Colonic mucosa (tissue), 4 donors: Measurements from ENCODE around the gene TENM3. TPM values are rescaled to one million over a fixed set of nuclear protein-coding genes. Genes with fewer than 3 reads are reported as not detected.

ENCODE experiments used
- DNase-seq: peaks from one replicate; pipeline ENCODE4 v3.0.0-alpha.2; 2020
- H3K27ac ChIP-seq: fragments of 200-600 bp; one replicate; pipeline ENCODE4 v1.8.0; 2021
- H3K27me3 ChIP-seq: fragments of 200-600 bp; one replicate; pipeline ENCODE4 v1.8.0; 2021
- H3K36me3 ChIP-seq: fragments of 200-600 bp; one replicate; pipeline ENCODE4 v1.8.0; 2021
- H3K4me1 ChIP-seq: fragments of 200-600 bp; one replicate; pipeline ENCODE4 v1.8.0; 2021; ENCODE audit warnings: mild to moderate bottlenecking
- H3K4me3 ChIP-seq: fragments of 200-600 bp; one replicate; pipeline ENCODE4 v1.8.0; 2021
- H3K9ac ChIP-seq, 2 donors: one replicate each; pipeline ENCODE4 v1.7.0; 2013; ENCODE audit warnings: control low read depth in 2 of 2, low read depth in 2 of 2, low read length in 2 of 2
- H3K9me3 ChIP-seq: fragments of 200-600 bp; one replicate; pipeline ENCODE4 v1.8.0; 2021
- CTCF ChIP-seq: fragments of 200-600 bp; IDR thresholded peaks from one replicate; pipeline ENCODE4 v1.8.0; 2022; ENCODE audit warnings: antibody characterized with exemption, mild to moderate bottlenecking
- intact Hi-C: fragments of 100-400 bp; cut with DNase I; formaldehyde crosslinking; loops from one replicate; pipeline ENCODE4 v1.14.1; 2022
- total RNA-seq, 2 donors: library from RNA; stranded (reverse); fragmentation: NEBNext Ultra II Directional in 1 of 2; extraction: Animal tissue kit (Norgen Biotek cat#: 25700) in 1 of 2; gene quantifications; one replicate each; pipeline ENCODE4 v1.2.1, GENCODE V29; 2021
- donor health status: healthy.
- donor health status: DM: no; HTN: no; CAD: no.
- donor health status: DM: no; HTN: no; CAD: no.

TENM3 gene
- total RNA-seq, 2 donors from 2014 or later, result 0.32 to 1.6 TPM

GRCh38 chr4:182829196-182829595, 586.0 kb downstream of the TENM3 start:
- H3K36me3 ChIP-seq, result no peaks in the 10 kb centered on the region
- no peak overlapping the region for H3K27ac ChIP-seq
- H3K9ac ChIP-seq, result no peak overlapping the region
- H3K27me3 ChIP-seq, result no peaks in the 10 kb centered on the region
- no peaks in the 10 kb centered on the region for H3K4me1 ChIP-seq
- H3K4me3 ChIP-seq, result no peak overlapping the region
- DNase-seq, result no peak
- intact Hi-C loops, result no loop called here
- H3K9me3 ChIP-seq, result no peaks in the 10 kb centered on the region
- TF ChIP-seq CTCF, result no peak

GRCh38 chr4:182831376-182831775, 588.2 kb downstream of the TENM3 start:
- H3K4me1 ChIP-seq, result no peaks in the 10 kb centered on the region

GRCh38 chr4:182832352-182833120, 589.3 kb downstream of the TENM3 start:
- intact Hi-C loops, result no loop called here
- no peaks in the 10 kb centered on the region for H3K9me3 ChIP-seq
- TF ChIP-seq CTCF, result no peak

More at GRCh38 chr4:182831376-182831775, 588.2 kb downstream of the TENM3 start:
- Histone ChIP-seq H3K27ac (no peak overlapping the region), H3K9me3 (no peaks in the 10 kb centered on the region), H3K36me3 (no peaks in the 10 kb centered on the region), H3K9ac (no peak overlapping the region), H3K4me3 (no peak overlapping the region), H3K27me3 (no peaks in the 10 kb centered on the region)
- no peak for TF ChIP-seq CTCF
- DNase-seq, result no peak
- intact Hi-C loops, result no loop called here

GRCh38 chr4:182835006-182835740, 592.0 kb downstream of the TENM3 start:
- intact Hi-C loops, result no loop called here
- no peak overlapping the region for H3K4me3 ChIP-seq
- no peaks in the 10 kb centered on the region for H3K36me3 ChIP-seq
- no peaks in the 10 kb centered on the region for H3K9me3 ChIP-seq
- H3K27ac ChIP-seq, result no peak overlapping the region
- DNase-seq, result no peak
- no peaks in the 10 kb centered on the region for H3K27me3 ChIP-seq
- TF ChIP-seq CTCF, result no peak
- H3K9ac ChIP-seq, result no peak overlapping the region
- no peaks in the 10 kb centered on the region for H3K4me1 ChIP-seq

More at GRCh38 chr4:182832352-182833120, 589.3 kb downstream of the TENM3 start:
- no peak overlapping the region for H3K9ac ChIP-seq
- H3K27ac ChIP-seq, result no peak overlapping the region
- no peaks in the 10 kb centered on the region for H3K27me3 ChIP-seq
- DNase-seq, result no peak
- no peaks in the 10 kb centered on the region for H3K4me1 ChIP-seq
- no peaks in the 10 kb centered on the region for H3K36me3 ChIP-seq
- no peak overlapping the region for H3K4me3 ChIP-seq

- intact Hi-C loops, result no loop called here
- H3K27ac ChIP-seq, result no peak overlapping the region
- no peak overlapping the region for H3K9ac ChIP-seq
- no peaks in the 10 kb centered on the region for H3K36me3 ChIP-seq
- H3K27me3 ChIP-seq, result no peaks in the 10 kb centered on the region
- H3K4me3 ChIP-seq, result no peak overlapping the region
- no peaks in the 10 kb centered on the region for H3K4me1 ChIP-seq
- DNase-seq, result no peak
- TF ChIP-seq CTCF, result no peak
- no peaks in the 10 kb centered on the region for H3K9me3 ChIP-seq
These were observed 594.6 kb downstream of the TENM3 start for GRCh38 chr4:182837831-182838230.
